Measurements from ENCODE around the gene MYH14.

DNA sequence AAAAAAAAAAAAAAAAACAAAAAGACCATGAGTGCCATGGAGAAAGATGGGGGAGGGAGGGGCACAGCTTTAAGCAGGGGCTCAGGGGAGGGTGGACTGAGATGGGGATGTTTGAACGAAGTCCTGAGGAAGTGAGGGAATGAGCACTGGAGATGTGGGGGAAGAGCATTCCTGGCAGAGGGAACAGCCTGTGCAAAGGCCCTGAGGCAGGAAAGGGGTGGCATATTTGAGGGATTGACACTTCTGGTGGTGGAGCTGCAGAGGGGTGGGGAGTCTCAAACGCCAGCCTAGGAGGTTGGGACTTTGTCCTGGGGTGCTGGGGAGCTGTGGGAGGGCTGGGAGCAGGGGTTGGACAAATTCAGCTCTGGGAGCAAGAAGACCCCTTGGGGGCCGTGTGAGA, 29.2 kb downstream of the MYH14 start:
- TF ChIP-seq, protein P1, sequence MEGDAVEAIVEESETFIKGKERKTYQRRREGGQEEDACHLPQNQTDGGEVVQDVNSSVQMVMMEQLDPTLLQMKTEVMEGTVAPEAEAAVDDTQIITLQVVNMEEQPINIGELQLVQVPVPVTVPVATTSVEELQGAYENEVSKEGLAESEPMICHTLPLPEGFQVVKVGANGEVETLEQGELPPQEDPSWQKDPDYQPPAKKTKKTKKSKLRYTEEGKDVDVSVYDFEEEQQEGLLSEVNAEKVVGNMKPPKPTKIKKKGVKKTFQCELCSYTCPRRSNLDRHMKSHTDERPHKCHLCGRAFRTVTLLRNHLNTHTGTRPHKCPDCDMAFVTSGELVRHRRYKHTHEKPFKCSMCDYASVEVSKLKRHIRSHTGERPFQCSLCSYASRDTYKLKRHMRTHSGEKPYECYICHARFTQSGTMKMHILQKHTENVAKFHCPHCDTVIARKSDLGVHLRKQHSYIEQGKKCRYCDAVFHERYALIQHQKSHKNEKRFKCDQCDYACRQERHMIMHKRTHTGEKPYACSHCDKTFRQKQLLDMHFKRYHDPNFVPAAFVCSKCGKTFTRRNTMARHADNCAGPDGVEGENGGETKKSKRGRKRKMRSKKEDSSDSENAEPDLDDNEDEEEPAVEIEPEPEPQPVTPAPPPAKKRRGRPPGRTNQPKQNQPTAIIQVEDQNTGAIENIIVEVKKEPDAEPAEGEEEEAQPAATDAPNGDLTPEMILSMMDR (IDR thresholded peaks at IDR 0.05): no peak
- TF ChIP-seq GATA2 (CRISPR knock-in tag; IDR thresholded peaks at IDR 0.05) (no peak), EZH2phosphoT487 (IDR thresholded peaks at IDR 0.05; ENCODE audit: borderline replicate concordance, low read depth) (no peak), POLR2AphosphoS5 (IDR thresholded peaks at IDR 0.05; ENCODE audit: low read depth, low read length) (no peak)

Measured in SK-N-SH (cell line).